Endothelial cell of umbilical vein (primary cell): Measurements from ENCODE around the gene RTN4R. TPM values are rescaled to one million over a fixed set of nuclear protein-coding genes. Genes with fewer than 3 reads are reported as not detected.

Source experiments
- BruUV-seq: library from RNA; stranded (reverse); fragments of 400-500 nt; replicated peaks from 2 replicates; lab custom pipeline; 2021; lab: Mats Ljungman, UMichigan
- CTCF ChIA-PET: fragments of 300-600, 350-600 bp; sonication (Branson Sonifier 250); formaldehyde crosslinking; loops from one replicate; lab custom pipeline; 2021; ENCODE audit warnings: antibody characterized with exemption, inconsistent platforms; lab: Charles Lee
- POLR2A ChIA-PET: fragments of 300-600, 350-600 bp; sonication (Branson Sonifier 250); formaldehyde crosslinking; loops from one replicate; lab custom pipeline; 2021; ENCODE audit warnings: antibody characterized with exemption, inconsistent platforms; lab: Charles Lee
- DNase-seq: peaks from one replicate; pipeline ENCODE4 v3.0.0-alpha.2; 2011; ENCODE audit warnings: low read depth, low spot score
- FAIRE-seq: peaks from 2 replicates; lab custom pipeline; 2011; peaks lifted over from hg19 to GRCh38; lab: Jason Lieb, UNC
- H2AFZ ChIP-seq: 2 replicates; pipeline ENCODE4 v1.6.0; 2012; ENCODE audit warnings: low read depth, low read length, control low read depth, inconsistent platforms
- H3K27ac ChIP-seq: 2 replicates; pipeline ENCODE4 v1.5.1; 2011; ENCODE audit warnings: low read depth, mild to moderate bottlenecking, control low read depth, low read length, moderate library complexity; ENCODE audit not compliant: insufficient read depth
- H3K27me3 ChIP-seq, 2 experiments: 2 replicates each; pipeline versions ENCODE4 v1.6.0 to v1.6.1; 2011; ENCODE audit warnings: low read length in 2 of 2, mixed read lengths in 1 of 2; ENCODE audit not compliant: control insufficient read depth in 2 of 2, insufficient read depth in 2 of 2
- H3K36me3 ChIP-seq, 2 experiments: 2 replicates in 1 of 2; 3 replicates in 1 of 2; pipeline ENCODE4 v1.5.1; 2011; ENCODE audit warnings: low read length in 2 of 2, mild to moderate bottlenecking in 1 of 2, moderate library complexity in 1 of 2; ENCODE audit not compliant: control insufficient read depth in 2 of 2, insufficient read depth in 2 of 2; ENCODE audit errors: extremely low read depth in 1 of 2
- H3K4me1 ChIP-seq: 3 replicates; pipeline ENCODE4 v1.5.1; 2011; ENCODE audit warnings: mild to moderate bottlenecking, low read length; ENCODE audit not compliant: control insufficient read depth, insufficient read depth; ENCODE audit errors: extremely low read depth
- H3K4me2 ChIP-seq: 2 replicates; pipeline ENCODE4 v1.6.1; 2011; ENCODE audit warnings: low read length, control low read depth, mixed read lengths; ENCODE audit not compliant: insufficient read depth
- H3K4me3 ChIP-seq, 3 experiments: fragments of 200-600 bp in 1 of 3; sonication (generic), shearing (Covaris generic) in 1 of 3; replicated peaks in 1 of 3; 2 replicates each; pipeline ENCODE4 v1.5.1; 2011 to 2016; ENCODE audit warnings: control low read depth in 3 of 3, low read length in 3 of 3, mild to moderate bottlenecking in 2 of 3, inconsistent platforms in 1 of 3, low read depth in 1 of 3, moderate library complexity in 1 of 3; ENCODE audit not compliant: insufficient read depth in 1 of 3
- H3K79me2 ChIP-seq: 2 replicates; pipeline ENCODE4 v1.6.0; 2012; ENCODE audit warnings: low read length, inconsistent platforms; ENCODE audit not compliant: control insufficient read depth, insufficient read depth
- H3K9ac ChIP-seq: replicated peaks from 2 replicates; pipeline ENCODE3; 2011; ENCODE audit warnings: low read length, control low read depth; ENCODE audit not compliant: insufficient read depth; ENCODE audit errors: extremely low read depth
- H3K9me1 ChIP-seq: replicated peaks from 3 replicates; pipeline ENCODE4 v1.6.0; 2011; ENCODE audit warnings: mild to moderate bottlenecking, low read length; ENCODE audit not compliant: control insufficient read depth, insufficient read depth; ENCODE audit errors: extremely low read depth
- H3K9me3 ChIP-seq: replicated peaks from 2 replicates; pipeline ENCODE4 v1.5.1; 2012; ENCODE audit warnings: low read length, inconsistent platforms; ENCODE audit not compliant: control insufficient read depth, insufficient read depth
- H4K20me1 ChIP-seq: replicated peaks from 2 replicates; pipeline ENCODE3; 2011; ENCODE audit warnings: mild to moderate bottlenecking, low read length; ENCODE audit not compliant: control insufficient read depth, insufficient read depth; ENCODE audit errors: extremely low read depth
- CTCF ChIP-seq, 2 donors: IDR thresholded peaks; 1 replicate in 1 of 2; 2 replicates in 1 of 2; pipeline ENCODE4 v1.5.1; 2011; ENCODE audit warnings: low read length in 2 of 2, mild to moderate bottlenecking in 2 of 2, moderate library complexity in 2 of 2, control low read depth in 1 of 2, inconsistent platforms in 1 of 2, low read depth in 1 of 2; ENCODE audit not compliant: insufficient read depth in 1 of 2; ENCODE audit errors: extremely low read depth in 1 of 2
- EZH2 ChIP-seq: IDR thresholded peaks from 2 replicates; pipeline ENCODE4 v1.6.1; 2012; ENCODE audit warnings: borderline replicate concordance, low read depth, mild to moderate bottlenecking, moderate library complexity, low read length, inconsistent platforms; ENCODE audit not compliant: severe bottlenecking
- JUN ChIP-seq: IDR thresholded peaks from 2 replicates; pipeline ENCODE4 v1.6.1; 2011; ENCODE audit warnings: borderline replicate concordance, low read depth; ENCODE audit not compliant: insufficient read length, insufficient read depth
- MAX ChIP-seq: IDR thresholded peaks from 2 replicates; pipeline ENCODE4 v1.6.1; 2011; ENCODE audit not compliant: insufficient read depth, insufficient read length
- MYC ChIP-seq: IDR thresholded peaks from one replicate; pipeline ENCODE4 v1.6.1; 2011; ENCODE audit warnings: mild to moderate bottlenecking, low read depth, low read length
- POLR2A ChIP-seq: IDR thresholded peaks from 2 replicates; pipeline ENCODE4 v1.6.1; 2012; ENCODE audit warnings: low read depth, mild to moderate bottlenecking, control low read depth, low read length
- POLR2AphosphoS5 ChIP-seq: IDR thresholded peaks from 2 replicates; pipeline ENCODE4 v1.6.1; 2012; ENCODE audit warnings: low read depth, mild to moderate bottlenecking, control low read depth, low read length, moderate library complexity; ENCODE audit not compliant: insufficient read depth
- dilution Hi-C: fragments of 300-500 bp; cut with MboI; formaldehyde crosslinking; loops from one replicate; pipeline ENCODE4 v1.15.0; 2019; ENCODE audit warnings: low sequenced_read_pairs; ENCODE audit not compliant: extremely low pct_ligation_motif_present
- intact Hi-C: fragments of 100-400 bp; cut with micrococcal nuclease; formaldehyde crosslinking; loops from one replicate; pipeline ENCODE4 v1.10.0; 2022
- polyA plus RNA-seq, 4 experiments: library from polyadenylated mRNA; depleted of rRNA in 3 of 4; stranded (reverse) in 3 of 4; unstranded in 1 of 4; fragments of >200 nt; gene quantifications; 2 replicates each; pipeline versions ENCODE4 v1.2.1 to v1.2.3, GENCODE V29; 2011 to 2012; ENCODE audit warnings: missing spikeins in 1 of 4
- total RNA-seq: library from RNA; stranded (reverse); gene quantifications from 2 replicates; pipeline ENCODE4 v1.2.3, GENCODE V29; 2021

RTN4R gene
- total and polyA plus RNA-seq, 2 donors (not counting 3 experiments of a cell fraction or from before 2014, with no cell fraction given): 1.2 to 2.2 TPM

- Histone ChIP-seq H3K9me3 (no peaks in the 10 kb centered on the region), H3K9ac (no peak overlapping the region), H2AFZ (no peak overlapping the region), H3K27me3 (no peaks in the 10 kb centered on the region), H3K36me3 (no peaks in the 10 kb centered on the region), H3K4me3 (no peak overlapping the region), H3K27ac (no peak overlapping the region), H3K4me2 (no peak overlapping the region), H3K9me1 (no peaks in the 10 kb centered on the region), H3K4me1 (peaks cover 6% of the 10 kb centered on the region), H4K20me1 (no peaks in the 10 kb centered on the region), H3K79me2 (no peaks in the 10 kb centered on the region)
- intact Hi-C loops: no loop called here
- FAIRE-seq: no peak
- no peak for TF ChIP-seq POLR2A
- TF ChIP-seq MAX: no peak
- no peak for TF ChIP-seq EZH2
- TF ChIP-seq MYC: no peak
- TF ChIP-seq POLR2AphosphoS5: no peak
- no peak for TF ChIP-seq JUN
- TF ChIP-seq CTCF (IDR thresholded peaks at IDR 0.05; ENCODE audit: extremely low read depth in 1 of 2, insufficient read depth in 1 of 2, low read depth in 1 of 2, low read length in 2 of 2): no peak
- BruUV-seq: no TSS peak
- no peak for DNase-seq
- ChIA-PET POLR2A (no interaction called here), CTCF (no interaction called here)
- dilution Hi-C loops: no loop called here
Measured at GRCh38 chr22:20234760-20235388, 33.2 kb downstream of the RTN4R start.
